NCI-H2081 (cell line): ENCODE results near the gene RUVBL2.
"Not testable (repeated sequence)": the region's sequence is repeated elsewhere in the genome, so short reads cannot be mapped to it uniquely, and the experiment has no call there.

ENCODE experiments used
- DNase-seq, 2 experiments: peaks; one replicate each; lab custom pipeline; 2025; lab: John Stamatoyannopoulos, UW

Gene RUVBL2

DNA sequence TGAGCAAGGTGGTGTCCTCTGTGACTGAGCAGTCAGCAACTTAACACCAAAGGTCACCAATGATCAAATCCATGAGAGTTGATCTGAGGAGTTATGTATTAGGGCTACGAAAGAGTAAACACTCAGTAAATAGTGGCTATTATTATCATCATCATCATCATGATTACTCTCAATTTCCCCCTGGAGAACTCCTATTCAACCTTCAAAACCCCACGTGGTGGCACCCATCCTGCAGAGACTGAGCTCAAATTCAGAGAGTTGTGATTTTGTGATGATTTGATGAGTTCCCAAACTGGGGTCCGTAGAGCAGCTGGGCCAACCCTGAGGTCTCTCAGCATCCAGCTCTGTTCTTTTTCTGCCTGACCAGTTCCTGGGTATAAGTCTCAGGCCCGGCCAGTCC, 56.1 kb downstream of the RUVBL2 start:
- not testable (repeated sequence) for DNase-seq

DNA sequence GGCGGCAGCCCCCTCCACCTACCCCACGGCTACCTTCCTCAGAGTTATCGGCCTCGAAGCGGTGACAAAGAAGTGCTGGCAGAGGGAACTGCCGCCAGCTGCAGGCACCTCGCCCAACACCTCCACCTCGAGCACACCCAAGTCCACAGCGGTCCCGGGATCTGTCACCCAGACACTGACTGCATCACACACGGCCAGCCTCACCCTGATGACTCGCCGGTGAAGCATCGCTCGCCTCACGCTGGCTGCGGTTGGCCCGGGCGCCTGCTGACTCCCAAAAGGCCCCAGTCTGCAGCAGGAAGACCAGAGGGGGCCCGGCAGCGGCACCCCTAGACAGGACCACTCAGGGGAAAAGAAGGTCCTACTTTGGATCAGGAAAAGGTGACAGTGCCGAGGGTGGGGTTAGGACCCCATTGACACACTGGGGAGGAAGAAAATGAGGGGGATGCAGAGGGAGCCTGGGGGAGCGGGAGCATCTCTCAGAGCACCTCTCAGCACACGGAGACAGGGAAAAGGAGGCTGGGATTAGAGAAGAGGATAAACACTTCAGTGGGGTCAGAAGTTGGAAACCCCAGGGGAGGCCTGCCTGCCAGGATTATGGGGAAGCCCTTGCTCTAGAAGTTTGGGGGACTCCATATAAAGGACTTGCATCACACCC, 56.8 kb downstream of the RUVBL2 start:
- not testable (repeated sequence) for DNase-seq

DNA sequence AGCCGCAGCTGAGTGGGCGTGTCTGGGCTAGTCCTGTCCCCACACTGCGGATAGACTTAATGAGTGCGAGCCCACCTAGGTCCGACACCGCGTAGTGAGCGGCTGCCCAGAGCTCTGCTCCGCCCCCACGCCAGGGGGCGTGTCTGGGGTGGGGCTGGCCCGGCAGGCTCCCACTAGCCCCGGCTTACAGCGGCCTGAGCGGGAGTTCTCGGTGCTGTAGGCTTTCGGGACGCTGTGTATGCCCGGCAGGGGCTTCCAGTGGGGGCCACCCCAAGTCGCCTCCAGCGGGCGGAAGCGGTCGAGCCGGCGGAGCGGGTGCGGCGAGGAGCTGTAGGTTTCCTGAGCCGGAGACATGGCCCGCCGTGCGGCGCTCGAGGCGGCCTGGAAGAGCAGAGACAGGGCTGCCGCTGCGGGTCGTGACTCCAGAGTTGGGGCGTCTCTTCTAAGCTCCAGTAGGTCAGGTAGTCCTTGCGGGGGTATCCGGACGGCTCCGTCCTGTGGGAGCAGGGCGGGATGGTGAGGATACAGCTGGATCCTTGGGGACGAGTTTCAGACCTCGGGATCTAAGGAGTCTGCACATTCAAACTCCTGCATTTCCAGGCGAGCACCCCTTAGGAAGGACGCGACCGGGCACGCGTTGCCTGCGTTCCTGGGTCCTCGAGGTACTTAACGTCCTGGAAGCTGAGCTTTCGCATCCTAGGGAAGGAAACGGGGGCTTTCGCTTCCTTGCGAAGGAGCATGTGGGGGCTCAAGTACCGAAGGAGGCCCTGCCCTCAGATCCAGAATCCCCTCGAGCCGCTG, 62.6 kb downstream of the RUVBL2 start:
- no peak for DNase-seq

DNA sequence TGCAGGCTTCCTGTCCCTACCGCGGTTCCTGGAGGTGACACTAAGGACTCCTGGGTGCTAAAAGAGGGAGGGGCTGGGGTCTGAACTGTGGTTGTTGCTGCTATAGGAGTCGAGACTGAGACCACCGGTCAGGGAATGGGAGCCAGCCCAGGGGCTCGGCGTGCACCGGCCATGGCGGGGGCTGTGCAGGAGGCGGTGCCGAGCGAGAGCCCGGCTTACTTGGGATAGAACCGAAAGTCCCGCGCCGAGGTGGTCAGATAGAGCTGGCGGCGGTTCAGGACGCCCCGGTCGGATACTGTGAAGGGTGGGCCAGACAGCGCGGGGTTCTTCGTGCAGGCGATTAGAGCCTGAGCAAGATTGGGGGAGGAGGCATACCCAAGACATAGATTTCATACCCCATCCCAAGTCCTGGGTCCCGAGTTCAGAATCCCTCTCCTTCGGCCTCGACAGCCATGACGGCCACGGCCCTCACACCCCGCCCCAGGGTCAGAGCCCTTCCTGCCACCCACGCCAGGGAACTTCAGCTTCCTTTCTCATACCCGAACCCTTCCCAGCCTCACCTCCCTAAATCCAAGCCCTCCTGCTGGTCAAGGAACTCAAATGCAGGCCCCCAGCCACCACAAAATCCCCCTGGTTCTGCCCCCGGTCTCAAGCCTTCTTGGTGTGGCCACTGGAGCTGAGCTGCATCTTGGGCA, 63.4 kb downstream of the RUVBL2 start:
- DNase-seq, result not testable (repeated sequence)

DNA sequence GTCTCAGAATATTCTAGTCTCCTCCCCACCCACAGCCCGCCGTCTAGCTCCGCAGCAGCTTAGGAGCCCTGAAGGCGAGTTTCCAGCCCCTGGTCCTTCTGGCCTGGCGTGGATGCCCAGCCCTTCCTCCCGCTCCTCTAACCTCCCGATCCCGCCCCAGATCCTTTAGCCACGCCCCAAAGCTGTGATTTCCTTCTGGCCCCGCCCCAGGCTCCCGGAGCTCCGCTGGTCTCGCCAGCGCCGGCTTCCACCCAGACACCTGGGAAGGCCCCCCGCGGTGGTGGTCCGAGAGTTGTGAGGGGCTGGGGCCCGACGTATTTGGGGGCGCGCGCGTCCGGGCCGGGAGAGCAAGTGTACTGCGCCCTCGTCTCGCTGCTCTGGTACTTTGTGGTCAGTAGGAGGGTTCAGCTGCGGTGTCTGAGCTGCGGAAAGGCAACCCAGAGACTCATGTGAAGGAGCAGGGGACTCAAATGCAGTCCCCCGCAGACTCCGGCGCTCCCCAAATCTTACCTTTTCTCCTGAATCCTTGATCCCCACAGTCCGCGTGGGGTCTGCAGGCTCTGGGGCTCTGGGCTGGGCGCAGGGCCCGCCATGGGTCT, 64.0 kb downstream of the RUVBL2 start, which contains the start of gene CGB7:
Gene CGB7, minus strand, starts transcription at position 114 of the 599 bp plus-strand sequence. CDS start 2,374 bp downstream, outside the sequence.
- DNase-seq, result no peak

DNA sequence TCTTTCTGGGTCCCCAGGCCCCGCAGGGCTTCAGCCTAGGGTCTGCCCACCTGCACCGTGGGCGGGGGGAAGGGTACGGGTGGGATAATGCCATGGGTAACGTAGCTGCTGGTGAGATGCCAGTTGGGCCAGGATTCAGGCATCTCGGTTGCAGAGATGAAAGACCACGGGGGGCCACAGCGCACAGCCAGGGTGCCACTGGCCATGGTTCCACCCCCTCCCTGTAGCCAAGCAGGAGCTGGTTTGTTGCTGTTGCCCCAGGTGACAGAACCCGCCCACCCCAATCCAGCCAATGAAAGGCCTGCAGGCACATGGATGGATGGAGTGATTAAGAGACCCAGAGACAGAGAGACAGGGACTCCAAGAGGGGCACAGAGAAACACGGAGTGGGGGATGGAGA, 64.9 kb downstream of the RUVBL2 start:
- no peak for DNase-seq

DNA sequence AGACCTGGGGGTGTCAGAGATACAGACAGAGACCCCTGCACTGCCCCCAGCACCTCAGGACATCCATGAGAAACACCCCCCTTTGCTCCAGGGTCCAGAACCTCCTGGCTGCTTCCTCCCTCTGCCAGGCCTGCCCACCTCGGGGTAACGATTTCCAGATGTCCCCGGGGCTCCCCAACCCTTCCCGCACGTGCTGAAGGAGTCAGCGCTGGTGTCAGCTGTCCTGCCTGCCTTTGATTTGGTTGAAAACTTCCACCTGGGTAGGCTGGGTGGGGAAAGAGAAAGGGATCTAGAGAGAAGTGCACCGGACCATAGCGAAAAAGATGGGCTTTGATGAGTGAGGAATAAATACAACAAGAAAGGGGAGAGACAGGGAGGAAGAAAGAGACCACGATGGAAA, 65.4 kb downstream of the RUVBL2 start:
- DNase-seq, result no peak

DNA sequence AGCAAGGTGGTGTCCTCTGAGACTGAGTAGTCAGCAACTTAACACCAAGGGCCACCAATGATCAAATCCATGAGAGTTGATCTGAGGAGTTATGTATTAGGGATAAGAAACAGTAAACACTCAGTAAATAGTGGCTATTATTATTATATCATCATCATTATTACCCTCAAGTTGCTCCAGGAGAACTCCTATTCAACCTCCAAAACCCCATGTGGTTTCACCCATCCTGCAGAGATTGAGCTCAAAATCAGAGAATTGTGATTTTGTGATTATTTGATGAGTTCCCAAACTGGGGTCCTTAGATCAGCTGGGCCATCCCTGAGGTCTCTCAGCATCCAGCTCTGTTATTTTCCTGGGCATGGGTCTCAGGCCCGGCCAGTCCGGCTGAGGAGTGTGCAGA, 67.3 kb downstream of the RUVBL2 start:
- no peak for DNase-seq

DNA sequence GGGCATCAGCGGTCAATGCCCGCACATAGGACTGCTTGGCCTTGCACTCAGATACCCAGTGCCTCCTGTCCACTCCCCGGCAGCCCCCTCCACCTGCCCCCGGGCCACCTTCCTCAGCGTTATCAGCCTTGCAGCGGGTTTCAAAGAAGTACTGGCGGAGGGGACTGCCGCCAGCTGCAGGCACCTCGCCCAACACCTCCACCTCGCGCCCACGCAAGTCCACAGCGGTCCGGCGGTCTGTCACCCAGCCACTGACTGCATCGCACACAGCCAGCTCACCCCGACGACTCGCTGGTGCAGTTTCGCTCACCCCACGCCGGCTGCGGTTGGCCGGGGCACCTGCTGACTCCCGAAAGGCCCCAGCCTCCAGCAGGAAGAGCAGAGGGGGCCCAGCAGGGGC, 67.8 kb downstream of the RUVBL2 start:
- no peak for DNase-seq

DNA sequence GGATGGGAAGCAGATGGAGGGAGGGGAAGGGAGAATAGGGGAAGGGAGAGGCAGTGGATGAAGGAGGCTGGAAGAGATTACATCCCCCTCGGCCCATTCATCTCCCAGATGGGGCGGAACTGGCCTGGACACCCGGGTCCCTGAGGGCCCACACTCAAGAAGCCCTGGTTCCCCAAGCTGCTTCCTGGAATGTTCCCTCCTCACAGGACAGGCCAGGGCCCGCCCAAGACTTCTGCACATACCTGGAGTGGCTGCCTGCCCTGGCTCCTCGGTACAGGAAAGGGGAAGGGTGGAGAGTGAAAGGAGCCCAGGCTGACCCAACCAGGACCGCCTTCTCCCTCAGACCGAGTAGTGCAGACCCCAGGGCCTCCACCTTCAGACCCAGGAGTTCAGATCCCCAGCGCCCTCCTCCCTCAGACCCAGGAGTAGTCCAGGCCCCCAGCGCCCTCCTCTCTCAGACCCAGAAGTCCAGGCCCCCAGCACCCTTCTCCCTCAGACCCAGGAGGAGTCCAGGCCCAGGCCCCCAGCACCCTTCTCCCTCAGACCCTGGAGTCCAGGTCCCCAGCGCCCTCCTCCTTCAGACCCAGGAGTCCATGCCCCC, 70.4 kb downstream of the RUVBL2 start:
- DNase-seq, result no peak

DNA sequence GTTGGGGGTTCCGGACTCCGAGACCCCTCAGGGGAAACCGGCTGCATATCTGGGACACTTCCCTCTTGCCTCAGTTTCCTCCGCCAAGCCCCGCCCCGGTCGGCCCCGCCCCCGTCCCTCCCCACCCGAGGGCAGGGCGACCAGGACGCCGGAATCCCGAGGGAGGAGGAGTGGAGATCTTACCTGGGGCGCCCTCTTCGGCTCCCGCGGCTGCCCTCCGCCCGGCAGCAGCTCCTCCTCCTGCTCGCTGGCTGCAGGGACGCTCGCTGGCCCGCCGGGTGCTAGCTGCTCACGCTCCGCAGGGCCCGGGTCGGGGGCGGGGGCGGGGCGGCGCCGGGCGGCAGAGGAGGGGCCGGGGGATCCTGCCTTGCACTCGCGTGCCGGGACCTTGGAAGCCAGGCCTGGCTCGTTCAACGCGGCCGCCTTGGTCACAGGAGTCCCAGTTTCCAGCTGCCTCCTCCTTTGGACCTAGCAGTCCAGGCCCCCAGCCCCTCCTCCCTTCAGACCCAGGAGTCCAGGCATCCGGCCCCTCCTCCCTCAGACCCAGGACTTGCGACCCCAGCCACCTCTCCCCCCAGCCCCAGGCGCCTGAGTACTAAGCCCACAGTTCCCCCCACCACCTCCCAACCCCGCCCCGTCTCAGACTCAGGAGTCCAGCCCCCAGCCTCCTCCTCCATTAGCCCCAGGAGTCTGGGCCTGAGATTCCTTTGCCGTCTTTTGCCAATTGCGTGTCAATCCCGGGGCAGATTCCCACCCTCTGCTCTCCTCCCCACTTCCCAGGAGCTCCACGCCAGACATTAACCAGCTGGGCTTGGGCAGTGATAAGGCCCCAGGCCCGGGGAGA, 71.3 kb downstream of the RUVBL2 start, which contains the start of gene NTF4:
Gene NTF4, minus strand, starts transcription at position 51 of the 844 bp plus-strand sequence. CDS start 2,821 bp downstream, outside the sequence.
- no peak for DNase-seq
